RPMI8226 (cell line): ENCODE results near the gene RELN.
"Not testable (repeated sequence)": the region's sequence is repeated elsewhere in the genome, so short reads cannot be mapped to it uniquely, and the experiment has no call there.

Source experiments
- DNase-seq: peaks from one replicate; pipeline ENCODE4 v3.0.0-alpha.2; 2015

RELN gene

GRCh38 chr7:103541026-103541425, 448.4 kb downstream of the RELN start:
- no peak for DNase-seq

- no peak for DNase-seq
Observed at GRCh38 chr7:103540338-103540737, 449.1 kb downstream of the RELN start.

- DNase-seq: no peak
Observed at GRCh38 chr7:103539875-103540274, 449.6 kb downstream of the RELN start.

- DNase-seq: no peak
Observed at GRCh38 chr7:103538964-103539709, 450.3 kb downstream of the RELN start.

GRCh38 chr7:103533761-103534160, 455.7 kb downstream of the RELN start:
- no peak for DNase-seq

GRCh38 chr7:103532955-103533354, 456.5 kb downstream of the RELN start:
- DNase-seq: no peak

GRCh38 chr7:103528152-103528551, 461.3 kb downstream of the RELN start:
- no peak for DNase-seq

GRCh38 chr7:103525937-103526336, 463.5 kb downstream of the RELN start:
- no peak for DNase-seq

- DNase-seq: peak; percentile 47
Observed at GRCh38 chr7:103524042-103524907, 465.2 kb downstream of the RELN start.

- DNase-seq: no peak
Observed at GRCh38 chr7:103521937-103522336, 467.5 kb downstream of the RELN start.

GRCh38 chr7:103504505-103505135, 484.8 kb downstream of the RELN start:
- no peak for DNase-seq

GRCh38 chr7:103501206-103501605, 488.3 kb downstream of the RELN start:
- no peak for DNase-seq

- DNase-seq: no peak
Observed at GRCh38 chr7:103499976-103500375, 489.5 kb downstream of the RELN start.

GRCh38 chr7:103487419-103487818, 502.0 kb downstream of the RELN start:
- no peak for DNase-seq

GRCh38 chr7:103486873-103487272, 502.6 kb downstream of the RELN start:
- not testable (repeated sequence) for DNase-seq

- no peak for DNase-seq
Observed at GRCh38 chr7:103480771-103481170, 508.7 kb downstream of the RELN start.

GRCh38 chr7:103474956-103475355, 514.5 kb downstream of the RELN start:
- no peak for DNase-seq

- DNase-seq: no peak
Observed at GRCh38 chr7:103469095-103469948, 520.1 kb downstream of the RELN start.

- no peak for DNase-seq
Observed at GRCh38 chr7:103466814-103467213, 522.6 kb downstream of the RELN start.

- DNase-seq: no peak
Observed at GRCh38 chr7:103462358-103462757, 527.1 kb downstream of the RELN start.

- peak; percentile 74 for DNase-seq
Observed at GRCh38 chr7:103447073-103447960, 542.1 kb downstream of the RELN start.
